NK-92 treated with Interleukin-12 subunit alpha and Interleukin-12 subunit beta, amount 100 ng/mL, for 24 hours (cell line): Measurements from ENCODE around the gene COG4.

Source experiments
- DNase-seq: peaks from one replicate; lab custom pipeline; 2025; lab: John Stamatoyannopoulos, UW

The COG4 gene

DNA sequence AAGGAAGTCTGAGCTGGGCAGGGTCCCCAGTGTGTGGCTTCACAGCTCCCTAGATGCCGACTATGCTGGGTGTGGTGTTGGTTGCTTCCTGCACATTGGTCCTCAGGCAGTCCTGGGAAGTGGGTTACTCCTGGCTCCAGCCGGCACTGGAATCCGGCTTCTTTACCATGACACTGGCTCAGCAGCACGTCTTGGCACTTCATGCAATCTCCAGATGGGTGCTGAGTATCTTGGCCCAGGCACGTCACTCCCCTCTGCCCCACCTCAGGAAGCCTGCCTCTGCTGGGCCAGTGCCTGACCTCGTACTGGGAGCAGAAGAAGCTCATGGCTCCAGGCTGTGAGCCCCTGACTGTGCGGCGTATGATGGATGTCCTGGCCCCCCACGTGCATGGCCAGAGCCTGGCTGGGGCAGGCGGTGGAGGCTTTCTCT lies 44.4 kb downstream of the COG4 start:
- no peak for DNase-seq

DNA sequence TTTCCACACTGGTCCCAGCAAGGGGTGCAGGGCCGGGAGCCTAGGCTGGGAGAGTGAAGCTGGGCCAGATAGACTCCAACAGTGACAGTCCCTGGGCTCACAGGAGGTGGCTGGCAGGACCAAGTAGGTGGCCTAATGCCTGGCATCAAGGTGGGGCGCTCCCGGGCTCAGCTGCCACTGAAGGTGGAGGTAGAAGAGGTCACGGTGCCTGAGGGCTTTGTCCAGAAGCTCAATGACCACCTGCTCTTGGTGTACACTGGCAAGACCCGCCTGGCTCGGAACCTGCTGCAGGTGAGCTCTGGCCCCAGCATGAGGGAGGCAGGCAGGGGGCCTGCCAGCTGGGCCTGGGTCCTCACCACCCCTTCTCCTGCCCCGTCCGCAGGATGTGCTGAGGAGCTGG lies 45.2 kb downstream of the COG4 start:
- DNase-seq, result no peak

DNA sequence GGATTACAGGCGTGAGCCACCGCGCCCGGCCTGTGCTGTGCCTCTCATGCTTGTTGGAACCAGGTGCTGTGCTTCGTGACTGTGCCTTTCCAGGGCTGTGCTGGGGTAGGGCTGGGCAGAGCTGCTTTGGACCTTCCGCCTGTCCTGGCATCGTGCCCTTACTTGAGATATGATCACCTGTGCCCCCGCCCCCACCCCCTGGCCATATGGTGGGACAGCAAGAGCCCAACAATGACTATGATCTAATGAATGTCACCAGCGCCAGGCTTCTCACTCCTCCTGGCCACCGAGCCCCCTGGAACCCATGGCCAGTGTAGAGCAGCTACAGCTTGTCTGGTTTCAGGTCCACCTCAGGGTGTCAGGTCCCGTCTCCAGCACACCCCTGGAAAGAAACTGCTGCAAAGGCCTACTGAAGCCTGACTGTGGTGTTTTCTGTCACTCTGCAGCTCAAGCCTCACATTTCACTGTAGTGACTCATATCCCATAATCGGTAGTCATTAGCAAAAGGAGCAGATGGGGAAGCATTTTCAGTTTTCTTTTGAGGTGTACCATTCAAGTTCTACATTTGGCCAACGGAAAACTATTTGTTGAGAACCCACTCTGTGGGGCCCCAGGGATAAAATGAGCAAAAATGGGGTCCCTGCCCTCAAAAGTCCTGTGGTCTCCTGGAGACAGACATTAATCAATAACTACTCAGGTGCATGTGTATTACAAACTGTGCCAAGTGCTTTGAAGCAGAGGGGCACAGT lies 46.9 kb downstream of the COG4 start:
- peak; percentile 13 for DNase-seq

DNA sequence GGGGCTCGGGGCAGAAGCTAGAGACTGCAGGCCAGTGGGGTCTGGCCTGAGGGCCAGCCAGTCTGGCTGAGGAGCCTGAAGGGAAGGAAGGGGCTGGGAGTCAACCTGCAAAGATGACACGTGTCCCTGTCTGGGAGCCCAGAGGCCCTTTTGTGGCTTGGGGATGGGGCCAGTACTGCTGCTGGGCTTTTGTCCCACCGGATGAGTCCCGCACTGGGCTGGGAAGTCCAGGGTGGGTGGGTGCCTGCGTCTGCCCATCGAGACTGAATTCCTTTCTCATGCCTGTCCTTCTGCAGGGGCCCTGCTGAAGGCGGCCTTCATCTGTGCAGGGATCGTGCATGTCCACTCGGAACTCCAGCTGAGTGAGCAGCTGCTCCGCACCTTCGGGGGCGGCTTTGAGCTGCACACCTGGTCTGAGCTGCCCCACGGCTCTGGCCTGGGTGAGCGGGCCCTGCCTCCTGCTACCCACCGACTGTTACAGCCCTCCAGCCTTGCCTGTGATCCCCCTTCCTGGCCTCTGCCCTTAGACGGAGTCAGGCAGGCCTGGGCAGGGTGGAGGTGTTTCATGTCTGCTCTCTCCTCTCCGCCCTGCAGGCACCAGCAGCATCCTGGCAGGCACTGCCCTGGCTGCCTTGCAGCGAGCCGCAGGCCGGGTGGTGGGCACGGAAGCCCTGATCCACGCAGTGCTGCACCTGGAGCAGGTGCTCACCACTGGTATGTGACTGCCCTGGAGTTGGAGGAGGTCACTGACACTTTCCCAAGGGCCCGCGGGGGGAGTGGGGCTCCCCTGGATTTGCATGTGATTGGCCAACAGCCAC lies 48.1 kb downstream of the COG4 start:
- no peak for DNase-seq

DNA sequence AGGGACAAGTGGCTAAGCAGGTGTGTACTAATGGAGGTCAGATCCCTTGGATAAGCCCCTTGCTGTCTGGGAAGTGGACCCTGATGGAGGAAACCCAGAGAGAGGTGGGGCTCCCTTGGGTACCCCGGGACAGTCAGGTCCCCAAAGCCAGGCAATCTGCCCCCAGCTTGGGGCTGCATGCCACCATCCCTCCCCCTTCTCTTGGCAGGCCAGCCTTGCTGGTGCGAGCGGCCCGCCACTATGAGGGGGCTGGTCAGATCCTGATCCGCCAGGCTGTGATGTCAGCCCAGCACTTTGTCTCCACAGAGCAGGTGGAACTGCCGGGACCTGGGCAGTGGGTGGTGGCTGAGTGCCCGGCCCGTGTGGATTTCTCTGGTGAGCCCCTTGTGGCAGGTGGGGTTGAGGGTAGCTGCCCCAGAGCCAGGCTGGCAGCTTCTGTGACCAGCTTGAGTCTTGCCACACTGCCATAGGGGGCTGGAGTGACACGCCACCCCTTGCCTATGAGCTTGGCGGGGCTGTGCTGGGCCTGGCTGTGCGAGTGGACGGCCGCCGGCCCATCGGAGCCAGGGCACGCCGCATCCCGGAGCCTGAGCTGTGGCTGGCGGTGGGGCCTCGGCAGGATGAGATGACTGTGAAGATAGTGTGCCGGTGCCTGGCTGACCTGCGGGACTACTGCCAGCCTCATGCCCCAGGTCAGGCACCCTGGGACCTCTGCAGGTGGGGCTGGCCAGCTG lies 48.9 kb downstream of the COG4 start:
- DNase-seq, result no peak

DNA sequence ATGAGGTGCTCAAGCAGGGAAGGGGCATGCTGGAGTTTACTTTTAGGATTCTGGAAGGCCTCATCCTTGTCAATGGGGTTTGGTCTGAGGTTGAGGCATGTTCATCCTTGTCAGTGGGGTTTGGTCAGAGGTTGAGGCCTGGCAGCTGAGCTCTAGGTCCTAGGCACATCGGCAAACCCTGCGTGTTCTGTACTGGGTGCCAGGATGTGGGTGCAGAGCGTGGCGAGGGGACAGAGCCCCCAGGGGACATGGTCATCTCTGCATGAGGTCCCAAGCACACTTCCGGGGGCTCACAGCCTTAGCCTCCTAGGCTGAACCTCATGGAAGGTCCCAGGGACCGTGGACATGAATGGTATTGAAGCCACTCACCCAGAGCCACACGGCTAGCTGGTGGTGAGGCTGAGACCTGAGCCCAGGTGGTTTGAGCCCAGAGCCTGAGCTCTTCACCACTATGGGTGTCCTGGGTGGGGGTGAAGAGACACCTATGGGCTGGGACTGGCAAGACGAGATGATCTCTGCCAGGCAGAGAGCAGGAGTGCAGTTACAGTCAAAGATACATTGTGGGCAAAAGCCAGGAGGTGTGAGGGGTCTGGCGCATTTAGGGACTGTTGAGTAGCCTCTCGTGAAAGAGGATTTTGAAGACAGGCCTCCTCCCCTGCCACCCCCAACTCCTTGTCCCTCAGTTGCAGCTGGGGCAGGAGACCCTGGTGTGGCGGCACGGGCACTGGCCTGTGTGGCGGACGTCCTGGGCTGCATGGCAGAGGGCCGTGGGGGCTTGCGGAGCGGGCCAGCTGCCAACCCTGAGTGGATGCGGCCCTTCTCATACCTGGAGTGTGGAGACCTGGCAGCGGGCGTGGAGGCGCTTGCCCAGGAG lies 49.7 kb downstream of the COG4 start:
- no peak for DNase-seq

DNA sequence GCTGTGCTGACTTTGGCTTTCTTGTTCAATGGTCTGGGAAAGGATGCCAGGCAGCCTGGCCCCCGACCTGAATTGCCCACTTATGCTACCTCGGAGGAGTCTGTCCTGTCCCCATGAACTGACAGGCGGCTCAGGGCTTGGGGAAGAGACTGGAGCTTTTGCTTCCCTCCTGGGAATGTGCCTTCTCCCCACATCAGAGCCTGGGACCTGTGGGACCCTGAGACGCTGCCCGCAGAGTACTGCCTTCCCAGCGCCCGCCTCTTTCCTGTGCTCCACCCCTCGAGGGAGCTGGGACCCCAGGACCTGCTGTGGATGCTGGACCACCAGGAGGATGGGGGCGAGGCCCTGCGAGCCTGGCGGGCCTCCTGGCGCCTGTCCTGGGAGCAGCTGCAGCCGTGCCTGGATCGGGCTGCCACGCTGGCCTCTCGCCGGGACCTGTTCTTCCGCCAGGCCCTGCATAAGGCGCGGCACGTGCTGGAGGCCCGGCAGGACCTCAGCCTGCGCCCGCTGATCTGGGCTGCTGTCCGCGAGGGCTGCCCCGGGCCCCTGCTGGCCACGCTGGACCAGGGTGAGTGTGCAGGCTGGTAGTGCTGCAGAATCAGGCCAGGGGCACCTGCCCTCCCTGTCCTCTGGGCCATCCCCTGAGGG lies 50.4 kb downstream of the COG4 start:
- no peak for DNase-seq

DNA sequence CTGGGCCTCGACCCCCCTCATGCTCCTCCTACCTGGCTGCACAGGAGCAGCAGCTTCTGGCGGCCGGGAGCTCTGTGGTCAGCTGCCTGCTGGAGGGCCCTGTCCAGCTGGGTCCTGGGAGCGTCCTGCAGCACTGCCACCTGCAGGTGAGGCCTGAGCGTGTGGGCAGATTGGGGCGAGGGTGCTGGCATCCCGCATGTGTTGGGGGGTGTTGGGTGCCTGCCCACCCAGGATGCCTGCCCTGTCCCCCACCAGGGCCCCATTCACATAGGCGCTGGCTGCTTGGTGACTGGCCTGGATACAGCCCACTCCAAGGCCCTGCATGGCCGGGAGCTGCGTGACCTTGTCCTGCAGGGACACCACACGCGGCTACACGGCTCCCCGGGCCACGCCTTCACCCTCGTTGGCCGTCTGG lies 52.4 kb downstream of the COG4 start:
- DNase-seq, result no peak

DNA sequence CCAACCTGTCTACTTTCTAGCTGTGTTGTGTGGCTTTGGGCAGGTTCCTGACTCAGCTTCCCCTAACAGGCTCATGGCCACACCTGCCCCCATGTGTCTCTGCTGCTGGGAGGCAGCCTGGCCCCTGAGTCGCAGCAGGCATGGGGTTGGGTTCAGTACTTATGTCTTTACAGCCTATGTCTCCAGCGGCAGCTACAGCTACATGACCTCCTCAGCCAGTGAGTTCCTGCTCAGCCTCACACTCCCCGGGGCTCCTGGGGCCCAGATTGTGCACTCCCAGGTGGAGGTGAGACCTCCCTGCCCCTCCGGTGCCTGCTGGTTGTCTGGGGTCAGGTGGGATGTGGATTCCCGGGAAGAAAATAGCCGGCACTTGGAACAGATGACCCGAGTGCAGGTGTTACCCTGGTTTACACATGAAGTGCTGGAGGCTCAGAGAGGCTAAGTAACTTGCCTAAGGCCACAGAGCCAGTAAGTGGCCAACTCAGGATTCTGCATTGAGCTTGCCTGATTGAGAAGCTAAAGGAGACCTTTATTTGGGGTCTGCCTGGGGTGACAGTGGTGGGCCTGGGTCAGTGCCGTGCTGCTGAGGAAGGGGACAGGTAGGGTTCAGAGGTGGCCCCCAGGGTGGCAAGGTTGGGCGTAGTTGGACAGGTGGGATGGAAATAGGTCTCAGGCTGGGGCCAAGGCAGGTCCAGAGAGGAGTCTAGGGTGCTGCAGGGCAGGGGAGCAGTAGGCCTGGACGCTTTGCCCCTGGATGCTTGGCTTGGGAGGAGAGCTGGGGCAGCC lies 53.0 kb downstream of the COG4 start:
- no peak for DNase-seq

DNA sequence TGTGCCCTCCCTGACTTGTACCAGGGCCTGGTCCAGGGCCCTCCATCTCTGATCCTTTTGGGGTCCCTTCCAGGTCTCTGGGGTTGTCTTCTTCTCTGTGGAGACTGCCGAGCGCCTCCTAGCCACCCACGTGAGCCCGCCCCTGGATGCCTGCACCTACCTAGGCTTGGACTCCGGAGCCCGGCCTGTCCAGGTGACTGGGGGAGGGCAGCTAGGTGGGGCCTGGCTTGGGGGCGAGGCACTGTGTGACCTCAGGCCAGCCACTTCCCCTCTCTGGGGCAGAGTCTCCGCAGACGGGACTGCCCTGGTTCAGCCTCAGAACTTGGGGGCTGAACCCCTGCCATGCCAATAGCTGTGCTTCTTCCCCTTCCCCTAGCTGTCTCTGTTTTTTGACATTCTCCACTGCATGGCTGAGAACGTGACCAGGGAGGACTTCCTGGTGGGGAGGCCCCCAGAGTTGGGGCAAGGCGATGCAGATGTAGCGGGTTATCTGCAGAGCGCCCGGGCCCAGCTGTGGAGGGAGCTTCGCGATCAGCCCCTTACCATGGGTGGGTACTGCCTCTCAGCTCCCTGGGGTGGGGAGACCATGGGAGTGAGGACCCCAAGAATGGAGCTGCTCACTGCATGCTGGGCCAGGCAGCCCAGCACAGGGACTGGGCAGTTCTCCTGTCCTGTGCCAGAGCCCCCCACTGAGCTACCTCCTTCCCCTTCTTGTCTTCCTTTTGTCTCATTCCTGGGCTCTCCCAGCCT lies 54.4 kb downstream of the COG4 start:
- no peak for DNase-seq

DNA sequence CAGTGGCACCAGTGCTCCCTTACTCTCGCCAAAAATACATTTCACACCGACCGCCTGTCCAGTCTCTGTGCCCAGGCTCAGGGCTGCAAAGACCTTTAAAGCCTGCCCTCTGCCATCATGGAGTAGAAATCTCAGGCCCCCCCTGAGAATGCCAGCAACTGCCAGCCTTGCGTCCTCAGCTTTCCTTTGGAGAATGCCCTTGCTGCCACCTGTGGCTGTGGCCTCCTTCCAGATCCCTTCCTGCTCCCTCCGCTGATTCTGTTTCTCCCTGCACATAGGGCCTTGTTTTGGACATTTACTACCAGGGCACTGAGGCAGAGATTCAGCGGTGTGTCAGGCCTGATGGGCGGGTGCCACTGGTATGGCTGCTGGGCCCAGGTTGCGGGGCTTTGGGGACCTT lies 55.7 kb downstream of the COG4 start:
- DNase-seq, result no peak

DNA sequence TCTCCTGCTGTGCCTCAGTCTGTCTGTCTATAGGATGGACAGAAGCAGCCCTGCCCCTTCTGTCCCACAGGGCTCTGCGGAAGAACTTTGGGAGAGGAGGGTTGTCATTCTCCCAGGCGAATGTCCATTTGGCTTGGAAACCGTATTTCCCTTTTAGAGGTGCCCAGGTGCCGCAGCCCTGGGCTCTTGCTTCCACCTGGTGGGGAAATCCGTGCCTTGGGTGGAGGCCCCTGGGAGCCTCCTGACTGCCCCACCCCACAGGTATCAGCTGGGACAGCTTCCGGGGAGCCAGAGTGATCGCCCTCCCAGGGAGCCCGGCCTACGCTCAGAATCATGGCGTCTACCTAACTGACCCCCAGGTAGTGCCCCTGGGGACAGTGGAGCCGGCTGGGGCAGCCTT lies 56.2 kb downstream of the COG4 start:
- no peak for DNase-seq

DNA sequence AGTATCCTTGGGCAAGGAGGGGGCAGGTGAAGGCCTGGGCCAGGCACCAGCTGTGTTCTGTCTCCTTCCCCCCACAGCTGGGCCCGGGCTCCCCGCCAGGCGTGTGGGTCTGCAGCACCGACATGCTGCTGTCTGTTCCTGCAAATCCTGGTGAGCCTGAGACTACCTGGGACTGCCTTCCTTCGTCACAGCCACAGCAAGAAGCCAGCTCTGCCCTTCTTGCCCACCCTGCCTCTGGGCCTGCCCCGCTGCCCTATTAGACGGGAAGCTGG lies 56.6 kb downstream of the COG4 start:
- DNase-seq, result no peak

DNA sequence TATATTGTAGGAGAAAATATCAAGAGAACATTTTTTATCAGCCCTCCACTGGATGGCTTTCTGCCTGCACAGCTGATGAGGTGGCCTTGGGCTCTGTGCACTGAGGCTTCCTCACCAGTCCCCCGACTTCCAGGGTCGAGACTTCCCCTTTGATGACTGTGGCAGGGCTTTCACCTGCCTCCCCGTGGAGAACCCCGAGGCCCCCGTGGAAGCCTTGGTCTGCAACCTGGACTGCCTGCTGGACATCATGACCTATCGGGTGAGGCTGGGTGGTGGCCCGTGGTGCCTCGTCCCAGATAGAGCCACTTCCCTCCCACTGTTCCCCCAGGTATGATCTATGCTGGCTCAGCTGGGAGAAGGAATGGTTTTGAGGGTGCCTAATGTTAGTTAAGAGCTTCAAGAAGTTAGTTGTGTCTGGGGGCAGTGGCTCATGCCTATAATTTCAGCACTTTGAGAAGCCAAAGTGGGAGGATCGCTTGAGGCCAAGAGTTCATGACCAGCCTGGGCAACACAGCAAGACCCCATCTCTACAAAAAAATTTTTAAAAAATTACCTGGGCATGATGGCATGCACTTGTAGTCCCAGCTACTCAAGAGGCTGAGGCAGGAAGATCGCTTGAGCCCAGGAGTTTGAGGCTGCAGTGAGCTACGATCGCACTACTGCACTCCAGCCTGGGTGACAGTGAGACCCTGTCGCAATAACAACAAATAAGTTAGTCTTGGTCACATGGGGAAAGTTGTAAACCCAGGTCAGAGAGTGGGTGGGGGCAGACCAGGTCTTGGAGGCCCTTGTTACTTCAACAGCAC lies 57.2 kb downstream of the COG4 start:
- DNase-seq, result no peak

DNA sequence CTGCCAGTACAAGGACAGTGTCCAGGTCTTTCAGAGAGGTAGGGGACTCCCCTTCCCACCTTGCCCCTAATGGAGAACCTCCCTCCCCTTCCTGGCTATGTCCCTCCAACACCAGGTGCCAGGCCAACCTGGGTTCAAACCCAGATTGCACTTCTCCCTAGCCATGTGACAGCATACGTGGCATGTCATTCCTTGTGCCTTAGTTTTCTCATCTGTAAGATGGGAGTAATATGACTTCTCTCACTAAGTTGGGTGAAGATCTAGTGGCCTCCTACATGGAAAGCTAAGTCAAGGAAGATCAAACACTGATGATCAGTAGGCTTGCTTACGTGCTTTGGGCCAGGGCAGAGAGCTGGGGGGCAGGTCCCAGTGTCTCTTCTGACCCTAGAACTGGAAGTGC lies 60.1 kb downstream of the COG4 start:
- no peak for DNase-seq

DNA sequence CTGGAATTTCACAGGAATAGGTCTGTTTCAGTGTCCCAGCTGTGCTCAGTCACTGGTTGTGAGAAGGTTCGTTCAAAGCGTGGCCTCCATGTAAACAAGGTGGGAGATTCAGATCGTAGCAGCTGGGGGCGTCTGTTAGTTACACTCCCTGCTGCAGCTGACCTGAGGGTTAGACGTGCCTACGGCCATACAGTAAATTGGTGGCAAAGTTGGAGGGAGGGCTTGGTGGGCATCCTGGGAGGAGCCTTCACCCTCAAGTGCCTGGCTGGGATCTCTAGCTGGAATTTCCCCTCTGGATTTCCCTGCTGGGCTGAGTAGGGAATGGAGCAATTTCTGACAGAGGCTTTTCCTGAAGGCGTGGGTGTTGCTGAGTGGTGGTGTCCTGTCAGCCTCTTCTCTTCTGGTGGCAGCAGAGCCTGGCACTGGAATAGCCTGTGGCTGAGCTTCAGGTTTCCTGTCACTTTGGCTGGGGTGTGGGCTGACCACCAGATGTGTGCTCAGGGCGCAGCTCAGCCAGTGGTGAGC lies 62.6 kb downstream of the COG4 start:
- no peak for DNase-seq

DNA sequence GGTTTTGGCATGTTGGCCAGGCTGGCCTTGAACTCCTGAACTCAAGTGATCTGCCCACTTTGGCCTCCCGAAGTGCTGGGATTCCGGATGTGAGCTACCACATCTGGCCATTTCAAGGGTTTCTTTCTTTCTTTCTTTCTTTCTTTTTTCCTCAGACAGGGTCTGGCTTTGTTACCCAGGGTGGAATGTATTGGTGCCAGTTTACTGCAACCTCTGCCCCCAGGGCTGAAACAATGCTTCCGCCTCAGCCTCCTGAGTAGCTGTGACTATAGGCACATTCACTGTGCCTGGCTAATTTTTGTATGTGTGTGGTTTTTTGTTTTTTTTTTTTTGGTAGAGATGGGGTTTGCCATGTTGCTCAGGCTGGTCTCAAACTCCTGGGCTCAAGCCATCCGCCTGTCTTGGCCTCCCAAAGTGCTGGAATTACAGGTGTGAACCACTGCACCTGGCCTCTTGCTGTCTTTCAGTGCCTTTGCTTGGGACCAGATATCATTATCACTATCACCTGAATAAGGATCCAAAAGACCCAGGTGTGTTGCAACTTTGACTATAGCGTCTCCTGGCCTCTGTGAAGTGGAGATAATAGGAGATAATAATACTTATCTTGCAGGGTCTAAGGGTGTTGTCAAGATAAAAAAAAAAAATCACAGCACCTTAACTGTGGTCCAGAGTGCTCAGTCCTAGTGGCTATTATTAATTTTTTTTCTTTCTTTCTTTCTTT lies 65.7 kb downstream of the COG4 start:
- DNase-seq, result no peak

DNA sequence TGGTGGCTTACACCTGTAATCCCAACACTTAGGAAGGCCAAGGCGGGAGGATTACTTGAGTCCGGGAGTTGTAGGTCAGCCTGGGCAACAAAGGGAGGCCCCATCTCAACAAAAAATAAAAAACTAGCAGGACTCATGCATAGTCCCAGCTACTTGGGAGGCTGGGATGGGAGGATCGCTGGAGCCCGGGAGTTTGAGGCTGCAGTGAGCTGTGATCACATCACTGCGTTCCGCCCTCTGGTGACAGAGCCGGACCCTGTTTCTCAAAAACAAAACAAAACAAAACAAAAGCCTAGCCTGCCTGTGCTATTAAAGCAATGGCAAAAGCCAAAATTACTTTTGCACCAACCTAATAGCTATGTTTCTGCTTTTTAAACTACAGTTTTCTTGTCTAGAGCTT lies 67.4 kb downstream of the COG4 start:
- no peak for DNase-seq
